ENCODE data around the gene CYP39A1. TPM values are rescaled to one million over a fixed set of nuclear protein-coding genes. Genes with fewer than 3 reads are reported as not detected.

The CYP39A1 gene
- total and polyA plus RNA-seq, 7 donors: 0.34 to 2.0 (median 0.63) TPM

DNA sequence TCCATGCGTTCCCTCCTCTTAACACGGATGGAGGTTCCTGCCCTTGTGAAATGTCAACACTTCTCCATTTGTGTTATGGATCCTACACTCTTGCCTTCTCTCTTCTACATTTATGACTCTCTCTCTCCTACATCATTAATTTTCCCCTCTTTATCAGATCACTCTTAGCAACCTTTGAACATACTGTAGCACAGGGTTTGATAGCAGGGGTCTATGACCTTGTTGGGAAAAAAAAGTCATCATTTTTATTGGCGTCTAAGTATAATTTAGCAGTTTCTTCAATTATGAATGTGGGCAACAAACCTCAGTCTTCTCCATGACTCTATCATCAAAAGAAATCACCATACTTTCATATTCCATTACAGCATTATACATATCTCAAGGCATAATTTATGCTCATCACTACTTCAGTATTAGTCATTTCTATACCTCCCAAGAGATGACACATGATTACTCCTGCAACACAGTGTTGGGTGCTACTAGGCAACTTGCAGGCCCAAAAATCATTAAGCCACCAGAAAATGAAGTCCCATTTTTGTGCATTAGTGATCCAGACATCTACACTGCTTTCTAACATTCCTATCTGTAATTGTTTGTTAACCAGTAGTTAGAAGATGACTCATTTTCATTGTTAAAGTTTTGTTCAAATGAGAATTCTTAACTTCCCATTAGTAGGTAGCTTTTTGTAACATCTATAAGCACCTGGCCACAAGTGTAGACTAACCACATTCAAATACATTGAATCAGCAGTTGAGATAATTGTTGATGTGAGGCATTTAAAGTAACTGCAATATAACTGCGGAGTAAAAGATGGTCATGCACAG, 9.5 kb downstream of the CYP39A1 start:
- 90 to 95% (median 93%) methylated on average over 4 of the region's 4 CpGs for WGBS, 3 donors
- no peaks in the 10 kb centered on the region for H3K4me1 ChIP-seq
- intact Hi-C loops (cut with DNase I): no loop called here
- no peak overlapping the region for H3K27ac ChIP-seq
- no peaks in the 10 kb centered on the region for H3K36me3 ChIP-seq (ENCODE audit: insufficient read depth in 1 of 2, low read depth in 1 of 2)
- H3K9me3 ChIP-seq: no peaks in the 10 kb centered on the region
- H3K4me3 ChIP-seq: no peak overlapping the region
- ATAC-seq (no peak), DNase-seq (no peak)
- TF ChIP-seq, protein P1, sequence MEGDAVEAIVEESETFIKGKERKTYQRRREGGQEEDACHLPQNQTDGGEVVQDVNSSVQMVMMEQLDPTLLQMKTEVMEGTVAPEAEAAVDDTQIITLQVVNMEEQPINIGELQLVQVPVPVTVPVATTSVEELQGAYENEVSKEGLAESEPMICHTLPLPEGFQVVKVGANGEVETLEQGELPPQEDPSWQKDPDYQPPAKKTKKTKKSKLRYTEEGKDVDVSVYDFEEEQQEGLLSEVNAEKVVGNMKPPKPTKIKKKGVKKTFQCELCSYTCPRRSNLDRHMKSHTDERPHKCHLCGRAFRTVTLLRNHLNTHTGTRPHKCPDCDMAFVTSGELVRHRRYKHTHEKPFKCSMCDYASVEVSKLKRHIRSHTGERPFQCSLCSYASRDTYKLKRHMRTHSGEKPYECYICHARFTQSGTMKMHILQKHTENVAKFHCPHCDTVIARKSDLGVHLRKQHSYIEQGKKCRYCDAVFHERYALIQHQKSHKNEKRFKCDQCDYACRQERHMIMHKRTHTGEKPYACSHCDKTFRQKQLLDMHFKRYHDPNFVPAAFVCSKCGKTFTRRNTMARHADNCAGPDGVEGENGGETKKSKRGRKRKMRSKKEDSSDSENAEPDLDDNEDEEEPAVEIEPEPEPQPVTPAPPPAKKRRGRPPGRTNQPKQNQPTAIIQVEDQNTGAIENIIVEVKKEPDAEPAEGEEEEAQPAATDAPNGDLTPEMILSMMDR (IDR thresholded peaks at IDR 0.05): no peak
- H3K27me3 ChIP-seq (ENCODE audit: insufficient read depth in 3 of 3, low read length in 2 of 3): no peaks in the 10 kb centered on the region

DNA sequence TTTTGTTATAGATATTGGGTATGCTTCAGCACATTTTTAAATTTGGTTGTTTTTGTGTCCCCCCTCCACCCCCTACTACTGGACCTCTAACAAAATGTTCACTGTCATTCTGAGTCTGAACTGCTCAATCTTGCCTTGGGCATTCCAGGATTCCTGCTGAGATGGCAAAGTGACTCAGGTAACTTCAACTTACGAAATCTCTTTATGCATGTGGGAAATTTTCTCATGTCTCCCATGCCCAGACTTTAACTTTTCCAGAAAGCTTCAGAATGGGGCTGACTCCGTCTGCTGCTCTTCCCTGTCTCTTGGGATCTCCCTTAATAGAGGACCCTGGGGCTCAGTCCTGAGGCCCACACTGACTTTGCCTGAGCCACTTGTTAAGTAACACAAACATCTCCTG, 14.0 kb downstream of the CYP39A1 start:
- ATAC-seq (no peak), DNase-seq (no peak)
- WGBS, 3 donors: 82 to 90% (median 83%) methylated on average over 2 of the region's 2 CpGs
- H3K9me3 ChIP-seq: no peaks in the 10 kb centered on the region
- intact Hi-C loops (cut with DNase I): no loop called here
- no peak overlapping the region for H3K27ac ChIP-seq
- H3K4me1 ChIP-seq: no peaks in the 10 kb centered on the region
- no peak overlapping the region for H3K4me3 ChIP-seq
- H3K36me3 ChIP-seq (ENCODE audit: insufficient read depth in 1 of 2, low read depth in 1 of 2): no peaks in the 10 kb centered on the region
- TF ChIP-seq, protein P1 (IDR thresholded peaks at IDR 0.05): no peak
- H3K27me3 ChIP-seq (ENCODE audit: insufficient read depth in 3 of 3, low read length in 2 of 3): no peaks in the 10 kb centered on the region

DNA sequence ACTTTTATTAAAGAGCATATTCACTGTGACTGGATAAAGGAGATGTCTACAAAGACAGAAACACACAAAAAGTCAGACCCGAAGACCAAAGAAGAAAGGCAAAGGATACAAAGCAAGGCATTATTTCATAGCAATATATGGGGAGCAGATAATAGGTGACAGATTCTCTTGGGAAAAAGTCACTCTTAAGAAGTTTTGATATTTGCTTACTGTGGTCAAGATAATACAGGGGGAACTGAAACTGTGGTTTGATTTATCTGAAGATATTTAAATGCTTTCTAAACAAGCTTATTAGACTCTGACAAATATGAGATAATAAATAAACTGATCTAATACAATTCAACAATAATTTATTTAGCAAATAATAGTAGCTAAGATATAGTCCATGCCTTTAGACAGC, 14.7 kb downstream of the CYP39A1 start:
- Histone ChIP-seq H3K36me3 (ENCODE audit: insufficient read depth in 1 of 2, low read depth in 1 of 2) (no peaks in the 10 kb centered on the region), H3K27ac (no peak overlapping the region), H3K9me3 (no peaks in the 10 kb centered on the region), H3K4me3 (no peak overlapping the region), H3K27me3 (ENCODE audit: insufficient read depth in 3 of 3, low read length in 2 of 3) (no peaks in the 10 kb centered on the region), H3K4me1 (no peaks in the 10 kb centered on the region)
- ATAC-seq (no peak), DNase-seq (no peak)
- intact Hi-C loops (cut with DNase I): no loop called here
- TF ChIP-seq, protein P1 (IDR thresholded peaks at IDR 0.05): no peak
- 88 to 94% (median 94%) methylated on average over 1 of the region's 1 CpG for WGBS, 3 donors

DNA sequence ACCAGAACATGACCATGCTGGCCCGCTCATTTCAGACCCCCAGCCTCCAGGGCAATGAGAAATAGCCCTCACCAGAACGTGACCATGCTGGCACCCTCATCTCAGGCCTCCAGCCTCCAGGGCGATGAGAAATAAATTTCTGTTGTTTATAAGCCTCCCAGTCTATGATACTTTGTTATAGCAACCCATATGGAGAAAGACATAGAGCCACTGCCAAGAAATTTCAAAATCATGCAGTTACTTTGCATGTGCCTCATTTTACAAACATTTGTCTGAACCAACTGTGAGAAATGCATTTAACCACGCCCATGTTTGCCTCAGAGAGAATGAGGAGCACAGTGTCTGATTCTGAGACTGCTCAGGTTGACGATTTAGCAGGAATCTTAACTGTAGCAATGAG, 15.5 kb downstream of the CYP39A1 start:
- WGBS, 3 donors: 75 to 83% (median 83%) methylated on average over 5 of the region's 5 CpGs
- no peak for ATAC-seq

More for the DNA sequence above, 15.5 kb downstream of the CYP39A1 start:
- no peak for DNase-seq
- Histone ChIP-seq H3K4me3 (no peak overlapping the region), H3K4me1 (no peaks in the 10 kb centered on the region), H3K36me3 (ENCODE audit: insufficient read depth in 1 of 2, low read depth in 1 of 2) (no peaks in the 10 kb centered on the region), H3K9me3 (no peaks in the 10 kb centered on the region), H3K27ac (no peak overlapping the region), H3K27me3 (ENCODE audit: insufficient read depth in 3 of 3, low read length in 2 of 3) (no peaks in the 10 kb centered on the region)
- TF ChIP-seq, protein P1 (IDR thresholded peaks at IDR 0.05): no peak
- intact Hi-C loops (cut with DNase I): no loop called here

Measured in psoas muscle (tissue), 8 donors.